CD1c-positive myeloid dendritic cell (primary cell): ENCODE results near the gene CHRNA3.
"Not testable (repeated sequence)": the region's sequence is repeated elsewhere in the genome, so short reads cannot be mapped to it uniquely, and the experiment has no call there.

ENCODE experiments used
- DNase-seq: peaks from one replicate; pipeline ENCODE4 v3.0.0-alpha.2; 2016; ENCODE audit errors: extremely low spot score

Gene CHRNA3

GRCh38 chr15:78560201-78560600 is 60.6 kb downstream of the CHRNA3 start:
- DNase-seq = not testable (repeated sequence)

GRCh38 chr15:78552597-78552996 is 68.2 kb downstream of the CHRNA3 start:
- no peak for DNase-seq

- DNase-seq = no peak
Measured at GRCh38 chr15:78551902-78552301, 68.9 kb downstream of the CHRNA3 start.

- DNase-seq = no peak
Measured at GRCh38 chr15:78550815-78551214, 70.0 kb downstream of the CHRNA3 start.

DNA sequence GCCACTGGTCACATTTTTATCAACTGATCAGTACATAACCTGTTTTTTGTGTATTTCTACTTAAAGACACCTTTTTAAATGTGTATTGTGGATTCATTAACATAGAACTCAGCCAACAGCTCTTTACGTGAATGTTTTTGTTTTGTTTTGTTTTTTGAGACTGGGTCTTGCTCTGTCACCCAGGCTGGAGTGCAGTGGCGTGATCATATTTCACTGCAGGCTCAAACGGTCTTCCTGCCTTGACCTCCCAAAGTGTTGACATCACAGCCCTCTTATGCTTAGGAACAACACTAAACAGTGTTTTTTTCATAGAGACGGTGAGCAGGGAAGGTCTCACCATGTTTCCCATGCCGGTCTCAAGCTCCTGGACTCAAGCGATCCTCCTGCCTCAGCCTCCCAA is 70.6 kb downstream of the CHRNA3 start:
- DNase-seq = no peak
